GM18907 (cell line): ENCODE results near the gene GOLGA6L10.
A peak's percentile ranks its signal among the peaks of the same experiment; 100 is the strongest.
"Not testable (repeated sequence)": the region's sequence is repeated elsewhere in the genome, so short reads cannot be mapped to it uniquely, and the experiment has no call there.

Experiments used
- ATAC-seq: cut with Tn5 transposase; IDR thresholded peaks from one replicate; pipeline ENCODE4 v1.9.1; 2021; ENCODE audit warnings: mild to moderate bottlenecking, moderate library complexity; ENCODE audit not compliant: unreplicated experiment

GOLGA6L10 gene

GRCh38 chr15:82344421-82344820 is 4.9 kb downstream of the GOLGA6L10 start:
- ATAC-seq = not testable (repeated sequence)

GRCh38 chr15:82343851-82344250 is 5.4 kb downstream of the GOLGA6L10 start:
- ATAC-seq = not testable (repeated sequence)

GRCh38 chr15:82342632-82343374 is 6.5 kb downstream of the GOLGA6L10 start:
- ATAC-seq = not testable (repeated sequence)

GRCh38 chr15:82338573-82338972 is 10.7 kb downstream of the GOLGA6L10 start:
- ATAC-seq = not testable (repeated sequence)

GRCh38 chr15:82338053-82338452 is 11.2 kb downstream of the GOLGA6L10 start:
- not testable (repeated sequence) for ATAC-seq

GRCh38 chr15:82337051-82337450 is 12.2 kb downstream of the GOLGA6L10 start:
- ATAC-seq = not testable (repeated sequence)

- ATAC-seq = not testable (repeated sequence)
Measured at GRCh38 chr15:82336180-82336647, 13.1 kb downstream of the GOLGA6L10 start.

GRCh38 chr15:82335006-82335405 is 14.3 kb downstream of the GOLGA6L10 start:
- ATAC-seq = not testable (repeated sequence)

GRCh38 chr15:82334554-82334932 is 14.7 kb downstream of the GOLGA6L10 start:
- ATAC-seq = not testable (repeated sequence)

- not testable (repeated sequence) for ATAC-seq
Measured at GRCh38 chr15:82333603-82334553, 15.4 kb downstream of the GOLGA6L10 start.

GRCh38 chr15:82332711-82333602 is 16.3 kb downstream of the GOLGA6L10 start:
- ATAC-seq = not testable (repeated sequence)

GRCh38 chr15:82331576-82332304 is 17.5 kb downstream of the GOLGA6L10 start:
- peak; percentile 77 for ATAC-seq

- not testable (repeated sequence) for ATAC-seq
Measured at GRCh38 chr15:82330921-82331320, 18.4 kb downstream of the GOLGA6L10 start.

- not testable (repeated sequence) for ATAC-seq
Measured at GRCh38 chr15:82329039-82329438, 20.2 kb downstream of the GOLGA6L10 start.

- ATAC-seq = not testable (repeated sequence)
Measured at GRCh38 chr15:82327372-82327771, 21.9 kb downstream of the GOLGA6L10 start.

- ATAC-seq = not testable (repeated sequence)
Measured at GRCh38 chr15:82326896-82327295, 22.4 kb downstream of the GOLGA6L10 start.

- ATAC-seq = not testable (repeated sequence)
Measured at GRCh38 chr15:82325646-82326045, 23.6 kb downstream of the GOLGA6L10 start.

- not testable (repeated sequence) for ATAC-seq
Measured at GRCh38 chr15:82324831-82325230, 24.4 kb downstream of the GOLGA6L10 start.

- ATAC-seq = not testable (repeated sequence)
Measured at GRCh38 chr15:82322488-82322887, 26.8 kb downstream of the GOLGA6L10 start.

- ATAC-seq = not testable (repeated sequence)
Measured at GRCh38 chr15:82320861-82321260, 28.4 kb downstream of the GOLGA6L10 start.
